NCI-H226 (cell line): Measurements from ENCODE around the gene BPIFB6.

Experiments
- DNase-seq: peaks from one replicate; pipeline ENCODE4 v3.0.0-alpha.2; 2015

The BPIFB6 gene

DNA sequence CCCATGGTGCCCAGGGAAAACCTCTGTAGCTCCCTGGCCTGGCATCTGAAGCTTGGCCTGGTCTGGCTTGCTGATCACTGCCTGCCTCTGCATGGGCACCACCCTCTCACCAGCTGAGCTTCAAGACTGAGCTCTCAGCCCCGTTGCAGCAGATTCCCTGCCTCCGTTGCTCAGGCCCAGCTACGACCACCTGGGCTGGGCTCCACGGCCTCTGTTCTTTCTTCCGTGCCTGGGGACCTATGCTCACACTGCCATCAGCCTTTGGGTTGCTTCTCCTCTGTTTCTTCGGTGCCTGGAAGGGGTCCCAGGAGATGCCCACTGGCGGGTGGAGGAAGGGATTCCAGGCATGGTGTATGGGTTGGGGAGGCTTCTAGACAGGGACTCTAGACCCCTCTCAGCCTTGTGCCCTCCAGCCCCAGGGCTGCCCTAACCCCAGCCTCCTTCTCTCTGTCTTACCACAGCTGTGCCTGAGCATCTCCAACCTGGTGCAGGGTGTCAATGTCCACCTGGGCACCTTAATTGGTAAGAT, 14.8 kb upstream of the BPIFB6 start:
- no peak for DNase-seq

DNA sequence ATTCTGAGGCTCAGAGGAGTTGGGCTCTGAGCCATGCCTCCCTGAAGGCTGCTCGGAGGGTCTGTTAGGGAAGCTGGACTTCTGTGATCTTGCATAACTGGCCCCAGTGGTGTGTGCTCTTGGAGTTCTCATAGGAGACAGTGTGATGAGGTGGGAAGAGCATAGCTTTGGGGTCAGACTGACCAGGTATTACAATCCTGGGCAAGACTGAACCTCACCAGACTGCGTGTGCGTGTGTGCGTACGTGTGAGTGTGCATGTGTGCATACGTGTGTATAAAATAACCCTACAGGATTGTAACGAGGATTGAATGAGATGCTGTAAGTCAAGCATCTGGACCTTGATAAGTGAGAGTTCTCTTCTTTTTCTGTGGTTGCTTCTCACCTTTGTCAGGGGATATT, 13.9 kb upstream of the BPIFB6 start:
- no peak for DNase-seq

DNA sequence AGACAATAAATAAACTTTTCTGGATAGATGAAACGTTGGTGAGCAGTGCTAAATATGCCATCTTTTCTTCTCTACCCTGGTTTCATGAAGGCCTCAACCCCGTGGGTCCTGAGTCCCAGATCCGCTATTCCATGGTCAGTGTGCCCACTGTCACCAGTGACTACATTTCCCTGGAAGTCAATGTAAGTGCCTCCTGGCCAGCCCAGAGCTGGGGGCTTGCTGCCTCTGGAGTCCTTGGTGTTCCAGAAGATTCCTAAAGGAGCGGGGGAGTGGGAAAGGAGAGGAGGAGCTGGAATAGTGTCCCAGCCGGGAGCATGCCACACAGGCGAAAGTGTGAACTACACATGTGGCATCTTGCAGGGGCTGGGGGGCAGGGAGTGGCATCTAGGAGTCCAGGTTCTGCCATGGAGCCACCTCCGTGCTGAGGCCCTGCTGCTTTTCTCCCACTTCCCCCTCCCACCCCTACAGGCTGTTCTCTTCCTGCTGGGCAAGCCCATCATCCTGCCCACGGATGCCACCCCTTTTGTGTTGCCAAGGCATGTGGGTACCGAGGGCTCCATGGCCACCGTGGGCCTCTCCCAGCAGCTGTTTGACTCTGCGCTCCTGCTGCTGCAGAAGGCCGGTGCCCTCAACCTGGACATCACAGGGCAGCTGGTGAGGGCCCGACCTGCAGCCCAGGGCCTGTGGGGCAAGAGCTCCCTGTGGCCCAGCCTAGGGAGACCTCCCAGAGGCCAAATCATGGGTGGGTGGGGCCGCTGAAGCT, 13.1 kb upstream of the BPIFB6 start:
- no peak for DNase-seq

DNA sequence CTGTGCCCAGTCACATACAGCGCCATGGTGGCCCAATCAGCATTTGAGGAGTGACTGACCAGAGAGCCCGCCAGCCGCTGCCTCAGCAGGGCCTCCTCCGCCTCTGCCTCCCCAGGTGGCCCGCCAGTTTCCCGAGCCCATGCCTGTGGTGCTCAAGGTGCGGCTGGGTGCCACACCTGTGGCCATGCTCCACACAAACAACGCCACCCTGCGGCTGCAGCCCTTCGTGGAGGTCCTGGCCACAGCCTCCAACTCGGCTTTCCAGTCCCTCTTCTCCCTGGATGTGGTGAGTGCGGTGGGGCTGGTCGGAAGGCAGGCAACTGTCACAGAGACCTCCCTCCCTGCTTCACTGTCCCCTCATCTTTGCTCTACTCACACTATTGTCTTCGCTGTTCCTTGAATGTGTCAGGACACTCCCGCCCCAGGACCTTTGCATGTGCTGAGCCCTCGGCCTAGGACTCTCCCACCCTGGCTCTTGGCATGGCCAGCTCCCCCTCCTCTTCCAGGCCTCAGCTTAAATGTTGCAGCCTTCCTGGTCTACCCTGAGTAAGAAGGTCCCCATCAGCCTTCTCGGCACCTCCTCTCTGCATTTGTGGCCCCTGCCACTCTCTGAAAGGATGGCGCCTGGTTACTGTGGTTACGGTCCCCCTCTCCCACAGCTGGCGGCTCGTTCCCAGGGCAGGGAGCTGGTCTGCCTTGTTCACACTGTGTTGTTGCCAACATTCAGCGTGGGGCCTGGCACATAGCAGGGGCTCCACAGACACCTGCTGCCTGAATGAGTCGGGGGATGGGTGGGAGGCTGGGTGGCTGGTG, 11.8 kb upstream of the BPIFB6 start:
- no peak for DNase-seq

DNA sequence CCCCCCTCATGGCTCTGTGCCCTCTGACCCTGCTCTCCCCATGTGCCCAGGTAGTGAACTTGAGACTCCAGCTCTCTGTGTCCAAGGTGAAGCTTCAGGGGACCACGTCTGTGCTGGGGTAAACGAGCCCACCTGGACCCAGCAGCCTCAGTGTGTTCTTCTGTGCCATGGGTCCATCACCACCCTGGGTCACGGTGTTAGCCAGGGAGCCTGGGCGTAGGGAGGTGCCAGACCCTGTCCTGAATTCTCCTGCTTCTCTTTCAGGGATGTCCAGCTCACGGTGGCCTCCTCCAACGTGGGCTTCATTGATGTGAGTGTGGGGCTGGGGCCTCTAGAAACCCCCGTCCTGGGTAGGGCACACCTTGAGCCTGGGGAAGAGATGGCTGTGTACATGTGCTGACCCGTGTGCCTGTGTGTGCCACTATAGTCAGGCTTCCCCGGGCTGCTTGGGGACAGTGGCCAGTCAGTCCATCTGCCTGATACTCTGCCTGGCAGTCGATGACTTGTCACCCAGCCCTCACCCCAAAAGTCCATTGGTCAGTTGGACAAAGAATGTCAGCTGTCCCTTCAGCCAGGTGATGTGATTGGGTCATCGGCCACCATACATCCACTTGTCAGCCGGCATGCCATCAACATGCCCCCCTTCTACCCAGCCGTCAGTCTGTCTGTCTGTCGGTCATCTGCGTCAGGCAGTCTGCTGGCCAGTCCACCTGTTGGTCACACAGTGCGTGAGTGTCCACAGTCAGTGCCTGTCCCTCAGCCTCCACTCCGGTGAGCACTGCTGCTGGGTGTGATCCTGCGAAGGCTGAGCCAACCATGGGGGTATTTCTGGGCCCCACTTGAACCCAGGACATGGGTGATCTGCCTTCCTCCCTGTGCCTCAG, 10.9 kb upstream of the BPIFB6 start:
- DNase-seq: no peak

DNA sequence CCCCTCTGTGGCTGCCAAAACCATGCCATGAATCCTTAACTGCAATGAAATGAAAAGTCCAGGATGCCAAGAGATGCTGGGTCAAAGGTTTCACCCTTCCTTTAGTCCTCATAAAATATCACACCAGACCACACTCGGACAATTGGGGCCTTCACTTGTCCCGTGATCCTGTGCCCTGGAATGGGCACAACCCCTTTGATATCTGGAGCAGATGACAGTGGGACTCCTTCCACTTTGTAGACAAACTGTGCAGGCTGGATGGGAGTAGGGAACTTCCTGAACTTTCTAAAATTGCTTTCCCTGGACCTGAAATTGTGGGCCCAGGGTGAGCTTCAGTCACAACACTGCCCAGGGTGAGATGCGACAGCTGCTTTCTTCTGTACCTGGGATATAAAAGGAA, 9.6 kb upstream of the BPIFB6 start:
- no peak for DNase-seq

DNA sequence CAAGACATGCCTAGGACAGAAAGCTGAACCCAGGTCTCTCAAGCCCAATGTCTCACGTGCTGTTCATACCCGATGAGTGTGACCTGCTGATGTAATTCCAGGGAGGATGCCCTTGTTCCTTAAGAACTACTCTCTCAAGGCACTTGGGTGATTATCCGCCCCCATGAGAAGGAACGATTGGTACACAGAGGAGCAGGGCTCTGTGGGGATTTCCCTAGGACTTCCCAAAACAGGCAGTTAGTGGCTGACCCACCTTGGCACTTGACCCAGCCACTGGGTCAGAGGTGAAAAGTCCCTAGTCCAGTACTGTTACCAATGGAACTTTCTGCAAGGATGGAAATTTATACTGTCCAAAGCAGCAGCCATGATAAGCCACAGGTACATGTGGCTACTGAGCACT, 9.2 kb upstream of the BPIFB6 start:
- DNase-seq: no peak

DNA sequence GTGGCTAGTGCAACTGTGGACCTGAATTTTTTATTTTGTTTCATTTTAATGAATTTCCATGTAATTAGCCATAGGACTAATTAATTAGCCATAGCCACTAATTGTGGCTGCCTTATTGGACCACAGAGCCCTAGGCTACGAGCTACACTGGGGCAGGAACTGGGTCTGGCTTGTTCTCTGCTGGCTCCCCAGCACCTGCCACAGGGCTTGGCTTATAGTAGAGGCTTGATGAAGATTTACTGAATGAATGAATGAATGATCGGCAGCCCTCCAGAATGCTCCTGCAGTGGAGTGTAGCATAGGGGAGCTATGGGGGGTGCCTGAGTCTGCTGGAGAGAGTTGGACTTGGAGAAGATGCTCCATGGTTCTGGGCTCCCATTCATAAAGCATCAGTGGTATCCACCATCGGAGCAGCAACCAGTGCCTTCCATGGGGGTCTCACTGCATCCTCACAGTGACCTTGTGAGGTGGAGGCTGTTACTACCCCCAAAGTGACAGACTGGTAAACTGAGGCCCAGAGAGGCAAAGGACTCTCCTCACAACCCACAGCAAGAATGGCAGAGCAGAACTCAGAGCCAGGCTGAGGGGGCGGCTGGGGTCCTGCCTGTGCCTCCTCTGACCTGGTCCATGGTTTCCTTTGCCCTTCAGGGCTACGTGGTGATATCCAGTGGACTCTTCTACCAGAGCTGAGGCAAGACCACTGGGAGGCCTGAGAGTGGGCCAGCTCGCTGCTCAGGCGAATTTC, 8.6 kb upstream of the BPIFB6 start:
- no peak for DNase-seq

DNA sequence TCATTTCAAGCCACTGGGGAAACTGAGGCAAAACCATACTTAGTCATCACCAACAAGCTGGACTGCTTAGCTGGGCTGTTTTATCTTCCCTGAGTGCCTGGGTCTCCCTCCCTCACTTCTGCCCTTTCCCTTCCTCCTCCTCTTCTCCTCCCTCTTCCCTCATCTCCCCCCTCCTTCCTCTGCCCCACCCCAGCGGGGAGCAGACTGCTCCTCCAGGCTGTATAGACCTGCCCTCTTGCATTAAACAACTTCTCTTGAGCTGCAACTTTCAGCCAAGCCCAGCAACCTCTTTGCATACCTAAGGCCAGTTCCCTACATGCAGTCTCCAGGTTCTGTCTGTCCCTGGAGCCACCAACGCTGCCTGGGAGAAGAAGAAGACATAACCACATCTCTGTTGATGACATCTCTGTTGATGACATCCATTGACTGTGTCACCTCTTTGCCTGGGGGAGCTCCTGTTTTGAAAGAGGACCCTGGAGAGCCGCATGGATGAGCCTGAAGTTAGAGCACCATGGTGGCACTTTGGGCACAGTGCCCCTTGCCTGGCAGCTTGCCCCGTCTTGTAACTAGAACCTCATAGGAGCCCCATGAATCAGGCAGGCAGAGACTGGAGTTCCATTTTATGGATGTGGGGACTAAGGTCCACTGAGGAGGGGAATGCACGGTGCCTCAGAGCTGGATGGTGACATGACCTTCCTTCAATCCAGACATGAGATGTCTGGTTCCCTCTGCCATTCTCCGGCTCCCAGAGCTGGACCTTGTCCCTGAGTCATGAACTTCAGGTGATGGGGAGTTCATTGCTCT, 7.8 kb upstream of the BPIFB6 start:
- DNase-seq: no peak

DNA sequence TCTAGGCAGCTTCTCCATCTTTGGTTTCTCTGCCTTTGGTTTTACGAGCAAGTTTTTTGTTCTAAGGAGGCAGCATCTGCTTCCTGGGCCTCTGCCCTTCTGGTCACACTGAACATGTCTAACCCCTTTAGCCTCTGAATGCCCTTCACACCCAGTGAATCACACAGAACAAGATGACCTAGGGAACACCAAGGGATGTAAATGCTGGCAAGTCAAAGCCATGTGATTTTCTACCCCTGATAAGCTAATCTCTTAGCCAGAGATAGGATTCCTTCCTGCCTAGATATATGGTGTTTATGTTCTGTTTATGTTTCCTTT, 7.2 kb upstream of the BPIFB6 start:
- DNase-seq: no peak

DNA sequence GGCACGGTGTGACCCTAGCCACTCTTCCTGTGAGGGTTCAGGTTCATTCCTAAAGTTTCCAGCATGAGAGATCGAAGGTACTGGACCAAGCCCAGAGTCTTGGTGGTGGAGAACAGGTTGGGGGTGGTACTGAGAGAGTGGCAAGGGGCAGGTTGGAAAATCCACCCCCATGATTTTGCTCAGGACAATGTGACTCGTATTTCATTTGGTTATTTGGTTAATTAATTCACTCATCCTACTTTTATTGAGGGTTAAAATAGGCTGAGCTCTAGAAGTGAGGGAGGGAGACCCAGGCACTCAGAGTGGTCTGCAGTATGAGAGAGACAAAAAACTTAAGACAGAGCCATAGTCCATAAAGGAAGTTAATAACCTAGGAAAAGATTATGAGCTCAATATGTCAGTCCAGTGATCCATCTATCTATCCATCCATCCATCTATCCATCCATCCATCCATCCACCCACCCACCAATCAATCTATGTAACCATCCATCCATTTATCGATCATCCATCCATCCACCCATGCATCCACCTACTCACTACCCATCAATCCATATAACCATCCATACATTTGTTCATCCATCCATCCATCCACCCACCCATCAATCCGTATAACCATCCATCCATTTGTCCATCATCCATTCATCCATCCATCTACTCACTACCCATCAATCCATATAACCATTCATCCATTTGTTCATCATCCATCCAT, 6.7 kb upstream of the BPIFB6 start:
- DNase-seq: no peak

DNA sequence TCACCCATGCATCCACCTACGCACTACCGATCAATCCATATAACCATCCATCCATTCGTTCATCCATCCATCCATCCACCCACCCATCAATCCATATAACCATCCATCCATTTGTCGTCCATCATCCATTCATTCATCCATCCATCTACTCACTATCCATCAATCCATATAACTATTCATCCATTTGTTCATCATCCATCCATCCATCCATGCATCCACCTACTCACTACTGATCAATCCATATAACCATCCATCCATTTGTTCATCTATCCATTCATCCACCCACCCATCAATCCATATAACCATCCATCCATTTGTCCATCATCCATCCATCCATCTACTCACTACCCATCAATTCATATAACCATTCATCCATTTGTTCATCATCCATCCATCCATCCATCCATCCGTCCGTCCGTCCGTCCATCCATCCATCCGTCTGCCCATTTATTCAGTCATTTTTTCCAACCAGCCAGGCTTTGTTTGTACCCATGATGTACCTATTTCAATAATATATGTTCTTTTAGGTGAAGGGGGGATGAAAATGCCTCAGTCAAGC, 6.1 kb upstream of the BPIFB6 start:
- no peak for DNase-seq

DNA sequence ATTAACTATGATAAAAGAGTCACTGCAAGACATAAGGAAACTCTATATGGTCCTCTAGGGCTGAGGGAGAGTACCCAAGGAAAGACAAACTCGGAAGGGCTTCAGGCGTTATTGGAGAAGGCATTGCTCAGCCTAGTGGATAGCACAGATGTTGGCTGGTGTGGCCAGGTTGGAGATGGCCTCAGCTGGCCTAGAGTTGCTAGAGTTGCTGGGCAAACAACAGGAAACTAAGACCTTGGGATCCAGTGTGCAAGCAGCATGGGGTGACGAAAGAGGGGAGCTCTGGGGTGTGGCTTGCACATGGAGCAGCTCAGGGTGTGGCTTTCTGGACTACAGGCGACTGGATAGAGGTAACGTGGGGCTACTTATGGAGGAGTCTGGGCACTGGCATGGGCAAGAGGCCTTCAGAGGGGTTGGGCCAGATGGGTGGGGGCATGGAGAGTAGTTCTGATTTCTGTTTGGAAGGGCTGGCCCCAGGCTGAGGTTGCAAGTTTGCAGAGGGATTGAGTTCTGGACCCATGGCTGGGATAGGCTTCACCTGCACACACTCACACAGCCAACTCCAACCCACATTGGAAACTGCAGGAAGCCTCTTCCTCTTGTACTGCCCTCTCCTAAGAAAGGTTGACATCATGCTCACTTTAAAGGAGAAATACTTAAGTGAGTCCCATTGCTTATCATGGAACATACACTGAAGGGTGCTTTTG, 5.2 kb upstream of the BPIFB6 start:
- no peak for DNase-seq

DNA sequence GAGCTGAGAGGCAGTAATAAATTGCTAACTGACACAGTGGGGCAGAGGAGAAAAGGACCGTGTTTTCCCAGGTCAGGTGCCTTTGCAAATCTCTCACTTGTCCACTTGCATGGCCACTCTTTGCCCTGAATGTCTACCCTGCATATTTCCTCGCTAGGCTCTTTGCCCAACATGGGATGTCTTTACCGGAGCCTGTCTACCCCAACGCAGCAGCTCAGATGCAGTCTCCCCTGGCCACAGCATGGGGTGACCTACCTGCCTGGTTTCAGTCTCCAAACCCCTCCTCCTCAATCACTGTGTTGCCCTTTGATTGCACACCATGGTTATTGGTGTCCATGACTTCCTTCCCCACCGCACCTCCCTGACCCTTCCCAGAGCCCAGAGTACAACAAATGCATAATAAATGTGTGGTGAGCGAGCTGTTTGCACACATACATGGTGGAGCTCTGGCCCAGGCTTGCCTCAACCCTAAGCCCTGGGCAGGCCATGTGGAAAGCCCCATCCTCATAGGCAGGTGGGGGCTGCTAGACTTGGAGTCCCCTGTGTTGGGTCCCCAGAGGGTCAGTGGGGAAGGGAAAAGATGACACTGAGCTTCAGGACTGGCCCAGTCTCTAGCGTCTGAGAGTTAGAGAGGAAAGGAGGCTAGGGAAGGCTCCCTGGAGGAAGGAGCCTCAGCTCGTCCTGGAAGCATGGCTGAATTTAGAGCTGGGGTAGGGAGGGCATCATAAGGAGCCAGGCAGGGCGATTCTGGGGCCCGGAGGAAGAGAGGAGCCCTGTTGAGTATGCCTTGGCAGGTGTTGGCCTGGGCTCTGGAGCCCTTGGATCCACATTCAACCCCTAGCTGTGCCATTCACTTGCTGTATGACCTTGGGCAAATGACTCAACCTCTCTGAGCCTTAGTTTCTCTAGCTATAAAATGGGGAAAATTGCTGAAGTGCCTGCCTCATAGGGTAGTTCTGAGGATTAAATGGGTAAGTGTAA, 4.4 kb upstream of the BPIFB6 start:
- DNase-seq: no peak

DNA sequence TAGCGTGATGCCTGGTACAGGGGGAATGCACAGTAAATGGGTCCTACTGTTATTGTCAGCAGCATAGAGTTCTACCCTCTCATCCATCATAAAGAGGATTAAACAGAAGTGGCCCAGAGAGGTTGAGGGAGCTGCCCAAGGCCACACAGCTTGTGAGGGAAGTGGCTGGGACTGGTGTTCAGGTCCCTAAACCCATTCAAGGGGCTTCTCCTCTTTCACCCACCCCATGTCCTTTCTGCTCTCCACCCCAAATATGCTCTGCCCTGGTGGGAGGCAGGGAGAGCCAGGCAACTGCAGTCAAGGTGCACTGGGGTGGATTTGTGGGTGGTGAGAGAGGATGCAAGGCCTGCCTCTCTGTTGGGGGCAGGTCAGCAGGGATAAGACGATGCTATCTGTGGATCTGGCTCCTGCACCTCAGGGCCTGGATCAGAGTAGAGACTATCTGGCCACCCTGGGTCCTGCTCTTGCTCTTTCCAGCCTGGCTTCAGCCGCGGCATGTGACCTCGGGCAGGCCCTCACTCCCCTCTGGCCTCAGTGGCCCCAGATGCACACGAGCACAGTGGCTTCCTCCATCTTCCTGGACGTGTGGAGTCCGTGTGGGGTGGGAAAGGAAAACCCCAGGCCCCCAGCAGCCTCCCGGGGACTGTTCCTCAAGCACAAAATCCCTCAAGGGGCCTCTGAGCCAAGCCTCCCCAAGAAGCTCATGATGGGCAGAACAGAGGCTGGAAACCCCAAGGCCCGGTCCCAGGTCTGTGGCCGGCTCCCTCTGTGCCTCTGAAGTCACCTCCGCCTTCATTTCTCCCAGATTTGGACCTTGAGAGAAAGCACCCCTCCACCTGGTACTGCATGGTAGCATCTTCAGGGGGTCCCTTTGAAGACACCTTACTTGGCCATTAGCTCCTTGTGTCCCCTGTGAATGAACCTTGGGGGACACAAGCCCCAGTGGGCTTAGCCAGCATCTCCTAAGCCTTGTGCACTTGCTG, 3.4 kb upstream of the BPIFB6 start:
- DNase-seq: no peak

DNA sequence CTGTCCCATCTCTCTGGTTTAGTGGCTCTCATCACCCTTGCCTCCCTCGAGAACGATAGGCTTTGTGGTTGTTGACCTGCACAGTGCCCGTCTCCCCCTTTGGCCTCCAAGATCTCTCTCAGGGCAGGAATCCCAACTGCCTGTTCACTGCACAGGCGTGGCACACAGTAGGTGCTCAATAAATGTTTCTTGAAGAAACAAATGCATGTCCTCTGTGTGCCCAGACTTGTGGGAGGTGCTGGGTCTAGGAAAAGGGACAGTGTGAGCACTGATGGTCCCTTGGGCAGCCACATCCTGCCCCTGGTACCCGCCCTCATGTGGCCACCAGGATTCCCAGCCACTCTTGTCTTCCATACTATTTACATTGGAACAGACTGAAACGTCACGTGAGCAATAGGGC, 2.6 kb upstream of the BPIFB6 start:
- DNase-seq: no peak

DNA sequence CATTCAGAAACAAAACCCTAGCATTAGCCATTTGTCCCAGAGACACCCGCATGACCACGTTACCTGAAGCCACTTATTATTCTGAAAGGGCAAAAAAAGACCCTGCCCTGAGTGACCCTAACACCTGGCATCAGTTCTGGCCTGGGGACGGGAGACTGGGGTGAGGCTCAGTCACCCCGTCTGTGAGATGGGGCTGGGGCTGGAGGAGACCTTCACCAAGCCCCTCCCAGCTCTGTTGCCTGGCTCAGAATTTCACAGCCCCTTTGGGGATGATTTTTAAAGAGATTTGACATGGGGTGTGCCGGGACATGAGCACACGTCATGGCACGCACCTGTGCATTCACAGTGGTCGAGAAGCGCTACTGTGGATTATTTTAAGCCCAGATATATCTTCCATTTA, 1.4 kb upstream of the BPIFB6 start:
- no peak for DNase-seq

DNA sequence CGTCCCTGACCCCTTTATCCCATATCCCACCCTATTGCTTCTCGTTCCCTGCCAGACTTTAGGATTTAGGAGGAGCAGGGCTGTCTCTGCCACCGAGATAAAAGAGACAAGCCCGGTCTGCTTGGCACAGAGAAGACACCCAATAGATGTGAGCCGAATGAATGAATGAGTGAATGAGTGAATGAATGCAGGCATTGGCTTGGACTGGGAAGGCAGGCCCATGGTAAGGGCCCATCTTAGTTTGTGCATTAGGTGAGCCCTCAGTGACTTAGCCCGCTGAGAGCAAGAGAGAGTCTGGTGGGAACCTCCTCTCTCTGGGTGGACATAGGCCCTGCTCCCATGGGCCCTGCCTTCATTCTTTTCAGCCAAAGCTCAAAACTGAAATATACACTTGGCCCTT, 879 bp upstream of the BPIFB6 start:
- DNase-seq: no peak
